Inflammatory macrophage treated with lipopolysaccharide for 1 hour (primary cell): ENCODE measurements around the gene RMDN3.

Source experiments
- DNase-seq, 2 donors: peaks; one replicate each; pipeline ENCODE4 v3.0.0-alpha.2; 2020 to 2022

Gene RMDN3

GRCh38 chr15:40772014-40772413, 17.0 kb upstream of the RMDN3 start:
- no peak for DNase-seq

- DNase-seq: no peak
Measured at GRCh38 chr15:40771242-40771641, 16.2 kb upstream of the RMDN3 start.

- DNase-seq: no peak
Measured at GRCh38 chr15:40770147-40770721, 15.2 kb upstream of the RMDN3 start.

- peak in 1 of 2 donors; percentile 35 for DNase-seq
Measured at GRCh38 chr15:40769274-40770146, 14.5 kb upstream of the RMDN3 start, which contains the start of gene C15orf62. Gene C15orf62 (plus strand): TSS chr15:40769980. CDS start chr15:40770496, 516 bp downstream.

GRCh38 chr15:40768521-40769273, 13.6 kb upstream of the RMDN3 start:
- DNase-seq: no peak

GRCh38 chr15:40767838-40768500, 12.9 kb upstream of the RMDN3 start:
- DNase-seq: no peak

GRCh38 chr15:40766906-40767837, 12.1 kb upstream of the RMDN3 start:
- DNase-seq: no peak

- DNase-seq: no peak
Measured at GRCh38 chr15:40766194-40766815, 11.3 kb upstream of the RMDN3 start.

GRCh38 chr15:40764629-40765103, 9.6 kb upstream of the RMDN3 start:
- no peak for DNase-seq

- peak; percentile 57 to 67 for DNase-seq
Measured at GRCh38 chr15:40763801-40764628, 9.0 kb upstream of the RMDN3 start, which contains the start of gene GCHFR. Gene GCHFR (plus strand): TSS chr15:40764068. CDS start chr15:40764181, 113 bp downstream.

- no peak for DNase-seq
Measured at GRCh38 chr15:40762919-40763800, 8.1 kb upstream of the RMDN3 start.

GRCh38 chr15:40759961-40760360, 4.9 kb upstream of the RMDN3 start:
- no peak for DNase-seq

GRCh38 chr15:40756938-40757337, 1.9 kb upstream of the RMDN3 start:
- DNase-seq: no peak

- DNase-seq: no peak
Measured at GRCh38 chr15:40755812-40756208, 756 bp upstream of the RMDN3 start.

- no peak for DNase-seq
Measured at GRCh38 chr15:40754574-40754882, 526 bp downstream of the RMDN3 start.

GRCh38 chr15:40751745-40752144, 3.3 kb downstream of the RMDN3 start:
- DNase-seq: no peak

- no peak for DNase-seq
Measured at GRCh38 chr15:40750885-40751284, 4.2 kb downstream of the RMDN3 start.

GRCh38 chr15:40749151-40749630, 5.9 kb downstream of the RMDN3 start:
- no peak for DNase-seq
